K562 treated with DMSO at 1 percent for 12 hours (cell line): ENCODE results near the gene KCNJ10. TPM values are rescaled to one million over a fixed set of nuclear protein-coding genes. Genes with fewer than 3 reads are reported as not detected.

ENCODE experiments used
- total RNA-seq: library from RNA; unstranded; fragments of 300-600 nt; gene quantifications from 2 replicates; pipeline ENCODE4 v1.2.3, GENCODE V29; 2022; ENCODE audit not compliant: insufficient read depth

Gene KCNJ10
- total RNA-seq = not detected in 2 replicates

DNA sequence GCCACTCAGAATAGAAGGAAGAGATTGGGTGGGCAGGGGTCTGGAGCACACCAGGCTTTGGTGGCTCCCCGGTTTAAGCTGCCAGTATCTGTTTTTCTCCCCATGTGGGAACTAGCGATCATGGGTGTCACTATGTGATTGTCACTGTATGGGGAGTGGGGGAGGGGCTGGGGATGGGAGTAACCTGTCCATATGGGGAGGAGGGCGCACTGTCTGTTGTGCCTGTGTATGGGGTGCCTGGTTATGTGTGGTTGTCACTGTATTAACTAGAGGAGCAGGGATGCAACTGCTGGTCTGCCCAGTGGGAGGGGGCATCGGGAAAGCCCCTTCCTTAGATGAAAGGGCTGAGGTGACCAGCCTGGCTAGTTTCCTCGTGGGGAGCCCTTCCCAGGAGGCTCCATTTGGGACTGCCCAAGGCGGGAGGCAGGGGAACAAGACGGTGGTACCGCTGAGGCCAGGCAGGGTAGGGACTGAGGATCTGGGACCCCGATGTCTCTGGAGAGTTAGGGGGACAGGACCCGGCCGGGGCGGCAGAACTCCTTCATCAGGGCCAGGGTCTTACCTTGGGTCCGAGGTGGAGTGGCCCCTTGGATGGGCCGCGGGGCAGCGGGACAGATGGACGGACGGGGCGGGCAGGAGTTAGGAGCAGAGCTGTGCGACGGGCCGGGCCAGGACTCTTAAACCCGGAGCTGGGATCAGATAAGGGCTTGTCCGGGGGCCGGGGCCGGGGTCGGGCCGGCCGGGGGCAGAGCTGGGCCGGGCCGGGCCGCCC lies at the start of gene KCNJ10:
Gene KCNJ10 (minus strand): TSS at position 701 of the 772 bp plus-strand sequence. CDS start 27,628 bp downstream, outside the sequence.

DNA sequence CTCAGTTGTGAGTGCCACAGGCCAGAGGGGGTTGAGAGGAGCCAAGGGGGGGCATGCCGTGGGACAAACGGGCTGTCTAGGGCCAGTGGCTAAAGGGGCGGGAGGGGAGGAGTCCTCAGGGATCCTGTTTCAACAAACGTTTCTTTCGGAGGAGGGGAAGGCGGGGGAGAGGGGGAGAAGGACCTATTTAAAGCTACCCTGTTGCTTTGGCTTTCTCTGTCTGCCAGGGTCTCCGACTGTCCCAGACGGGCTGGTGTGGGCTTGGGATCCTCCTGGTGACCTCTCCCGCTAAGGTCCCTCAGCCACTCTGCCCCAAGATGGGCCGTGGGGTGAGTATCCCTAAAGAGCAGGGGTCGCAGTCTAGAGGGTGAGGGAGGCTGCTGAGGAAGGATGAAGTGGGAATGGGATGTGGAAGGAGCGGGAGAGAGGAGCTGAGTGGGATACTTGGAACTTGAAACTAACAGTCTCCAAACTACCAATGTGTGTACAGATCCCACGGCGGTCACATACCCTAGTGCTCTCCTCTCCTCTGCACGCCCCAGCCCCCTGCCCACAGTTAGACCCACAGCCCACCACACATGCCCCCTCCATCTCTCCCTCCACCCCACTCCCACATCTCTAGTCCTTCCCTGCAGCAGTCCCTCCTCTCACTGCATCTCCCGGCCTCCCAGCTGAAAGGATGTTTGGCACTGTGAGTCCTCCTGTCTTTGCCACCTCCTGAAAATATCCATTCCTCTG lies 45.8 kb upstream of the KCNJ10 start, which contains the start of gene ATP1A2:
Gene ATP1A2 (plus strand): TSS at position 215 of the 738 bp plus-strand sequence. CDS start 103 bp downstream, at position 318.

DNA sequence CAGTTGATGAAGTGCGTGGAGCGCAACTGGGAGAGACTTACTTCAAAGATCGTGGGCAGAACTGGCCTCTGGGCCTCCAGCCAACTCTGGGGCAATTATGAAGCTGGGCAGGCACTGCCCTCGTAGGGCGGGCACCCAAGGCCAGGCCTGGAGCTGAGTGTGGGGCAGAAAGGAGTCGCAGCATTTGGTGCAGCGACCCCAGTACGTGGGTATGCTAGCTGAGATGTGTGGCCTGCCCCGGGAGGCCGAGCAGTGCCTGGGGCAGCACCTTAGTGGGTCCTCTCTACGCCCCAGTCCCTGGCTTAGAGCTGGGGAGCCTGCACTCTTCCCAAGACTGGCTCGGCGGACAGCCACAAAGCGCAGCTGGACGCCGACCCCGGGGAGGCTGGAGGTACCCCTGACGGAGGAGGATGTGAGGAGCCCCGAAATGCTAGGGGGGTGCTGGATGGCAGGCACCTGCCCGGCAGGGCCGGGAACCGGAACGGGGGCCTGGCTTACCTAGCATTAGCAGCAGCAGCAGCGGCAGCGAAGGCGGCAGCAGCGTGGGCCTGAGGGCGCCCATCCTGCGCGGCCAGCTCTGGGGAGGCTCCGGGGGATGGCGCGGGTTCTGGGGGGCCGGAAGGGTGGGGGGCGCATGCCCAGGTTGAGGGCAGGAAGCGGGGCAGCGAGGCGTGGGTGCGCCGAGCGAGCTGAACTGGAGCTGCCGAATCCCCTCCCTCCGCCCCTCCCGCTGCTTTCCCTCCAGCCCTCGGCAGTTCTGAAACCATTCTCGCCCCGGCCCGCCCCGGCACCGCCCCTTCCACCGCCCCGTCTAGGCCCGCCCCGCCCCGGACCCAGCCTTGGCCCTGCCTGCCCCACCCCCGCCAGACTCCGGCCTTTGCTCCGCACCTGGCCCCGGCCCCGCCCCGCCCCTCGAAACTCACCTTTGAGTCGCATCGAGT lies 28.2 kb upstream of the KCNJ10 start, which contains the start of gene IGSF8:
Gene IGSF8 (minus strand): TSS at position 709 of the 941 bp plus-strand sequence. CDS start 147 bp downstream, at position 562.

DNA sequence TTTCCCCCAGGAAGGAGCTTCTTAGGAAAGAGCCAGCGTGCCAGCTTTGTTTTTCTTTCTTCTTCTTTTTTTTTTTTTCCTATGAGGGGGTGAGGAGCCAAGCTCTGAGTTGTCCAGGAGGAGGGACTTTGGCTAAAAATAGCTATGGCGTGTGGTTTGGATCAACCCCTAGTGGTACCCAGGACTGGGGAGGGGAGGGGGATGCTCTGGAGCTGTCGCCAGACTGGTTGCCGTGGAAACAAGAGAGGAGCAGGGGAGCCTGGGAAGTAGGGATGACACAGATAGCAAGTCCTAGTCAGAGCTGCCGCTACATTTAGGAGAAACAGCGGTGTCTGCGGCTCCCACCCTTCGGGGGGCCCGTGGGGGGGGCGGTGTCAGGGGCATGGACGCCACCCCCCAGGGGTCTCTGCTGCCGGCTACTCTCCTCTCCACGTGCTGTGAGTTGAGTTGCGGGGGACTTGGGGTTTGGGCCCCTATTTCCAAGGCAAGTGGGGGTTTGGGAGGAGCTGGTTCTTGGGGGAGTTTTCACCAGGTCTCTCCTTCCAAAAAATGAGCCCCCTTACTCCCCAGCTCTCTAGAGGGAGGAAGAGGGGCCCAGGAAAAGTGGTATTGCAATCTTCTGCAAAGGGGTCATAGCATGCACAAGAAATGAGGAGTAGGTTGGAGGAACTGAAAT lies 11.4 kb upstream of the KCNJ10 start, which contains the start of gene KCNJ9:
Gene KCNJ9 (plus strand): TSS at position 278 of the 676 bp plus-strand sequence. CDS start 2,493 bp downstream, outside the sequence.

DNA sequence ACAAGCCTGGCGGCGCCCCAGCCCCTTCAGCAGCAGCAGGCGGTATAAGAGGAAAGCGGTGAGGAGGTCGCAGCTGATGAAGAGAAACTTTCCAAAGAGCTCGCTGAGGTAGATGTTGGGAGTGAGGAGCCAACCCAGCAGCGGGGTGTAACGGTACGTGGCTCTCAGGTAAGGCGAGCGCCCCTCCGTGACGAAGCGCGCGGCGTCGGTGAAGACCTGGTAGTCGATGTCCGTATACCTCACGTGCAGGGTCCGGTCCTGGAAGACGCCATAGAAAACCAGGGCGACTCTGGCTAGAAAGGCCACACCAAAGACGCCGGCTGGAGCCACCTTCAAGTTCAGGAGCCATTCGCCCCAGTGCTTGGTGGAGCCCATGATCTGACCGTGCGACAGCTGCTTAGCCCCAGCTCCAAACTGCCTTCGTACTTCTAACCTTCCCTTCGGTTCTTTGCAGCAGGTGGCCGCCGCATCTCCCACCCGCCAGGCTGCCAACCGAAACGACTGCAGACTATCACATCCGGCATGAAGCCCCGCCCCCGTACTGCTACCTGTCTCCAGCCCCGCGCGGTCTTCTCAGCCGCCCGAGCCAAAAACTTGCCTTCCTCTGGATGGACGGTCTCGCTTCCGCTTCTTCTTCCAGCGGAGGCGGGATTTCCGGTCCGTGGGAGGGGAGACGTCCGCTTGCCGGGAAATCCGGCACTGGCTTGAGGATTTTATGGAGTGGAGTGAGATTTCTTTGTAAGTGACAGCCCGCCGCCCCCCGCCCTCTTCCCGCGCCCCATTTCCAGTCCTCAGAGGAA lies 38.4 kb downstream of the KCNJ10 start, which contains the start of gene PIGM:
Gene PIGM (minus strand): TSS at position 626 of the 800 bp plus-strand sequence. CDS start 251 bp downstream, at position 375.

DNA sequence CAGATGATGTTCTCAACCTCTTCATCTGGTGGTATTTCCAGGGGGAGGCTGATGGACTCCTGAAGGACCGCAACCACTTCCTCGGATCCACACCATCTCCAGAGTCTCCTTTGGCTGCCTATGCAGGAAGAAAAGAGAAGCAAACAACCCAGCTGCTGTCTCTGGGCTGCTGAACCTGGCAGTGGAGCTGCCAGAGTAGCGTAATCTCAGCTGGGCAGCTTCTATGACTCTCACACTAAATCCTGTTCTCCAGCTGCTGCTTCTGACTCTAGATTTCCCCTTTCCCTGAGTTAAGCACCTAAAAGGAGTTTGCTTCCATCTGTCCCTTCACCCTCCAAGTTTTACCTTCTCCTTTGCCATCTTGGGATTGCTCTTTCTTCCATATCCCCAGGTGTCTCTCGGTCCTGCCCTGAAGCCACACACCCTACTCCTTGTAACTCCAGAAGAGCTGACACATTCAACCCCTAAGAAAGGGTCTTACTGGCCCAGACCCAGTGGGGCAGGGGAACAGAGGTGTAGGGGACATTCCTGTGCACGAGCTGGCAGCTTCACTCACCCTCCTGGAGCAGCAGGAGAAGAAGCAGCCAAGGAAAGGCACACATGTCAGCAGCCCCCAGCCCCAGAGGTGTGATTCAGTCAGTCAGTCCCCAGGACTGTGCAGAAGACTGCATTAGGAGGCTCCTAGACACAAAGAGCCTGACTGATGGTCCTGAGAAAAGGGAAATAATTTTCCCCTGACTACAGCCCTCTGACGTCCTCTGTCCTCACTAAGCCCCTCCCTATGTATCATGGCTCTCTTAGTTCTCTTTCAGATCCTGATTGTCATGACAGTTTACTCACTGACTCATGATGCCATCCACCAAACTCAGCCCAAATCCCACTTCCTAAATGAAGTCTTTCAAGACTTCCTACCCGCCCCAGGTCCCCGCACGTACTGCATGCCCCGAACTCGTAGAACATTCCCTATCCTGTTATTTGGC lies 116.1 kb downstream of the KCNJ10 start, which contains the start of gene SLAMF9:
Gene SLAMF9 (minus strand): TSS at position 702 of the 980 bp plus-strand sequence. CDS start 100 bp downstream, at position 602.

Other genes starting within 250 kb of the KCNJ10 start
- not detected in 2 replicates for gene SLAMF8, start 243.3 kb downstream of the KCNJ10 start, total RNA-seq
- not detected in 2 replicates for gene VSIG8, start 207.5 kb downstream of the KCNJ10 start, total RNA-seq
- 0.77 TPM in 1 of 2 replicates, not detected in the other for gene CFAP45, start 170.0 kb downstream of the KCNJ10 start, total RNA-seq
- 369 and 386 TPM in 2 replicates for gene TAGLN2, start 144.7 kb downstream of the KCNJ10 start, total RNA-seq
- gene IGSF9, start 124.5 kb downstream of the KCNJ10 start, total RNA-seq = not detected in 2 replicates
- not detected in 2 replicates for gene SLAMF9, start 115.9 kb downstream of the KCNJ10 start, total RNA-seq
- 1.6 and 3.5 TPM in 2 replicates for gene PIGM, start 38.2 kb downstream of the KCNJ10 start, total RNA-seq
- gene KCNJ9, start 11.4 kb upstream of the KCNJ10 start, total RNA-seq = not detected in 2 replicates
- gene IGSF8, start 28.5 kb upstream of the KCNJ10 start, total RNA-seq = 20.7 and 21.0 TPM in 2 replicates
- not detected in 2 replicates for gene ATP1A2, start 45.6 kb upstream of the KCNJ10 start, total RNA-seq
- not detected in 2 replicates for gene ATP1A4, start 81.4 kb upstream of the KCNJ10 start, total RNA-seq
- gene CASQ1, start 120.4 kb upstream of the KCNJ10 start, total RNA-seq = 0.46 and 0.50 TPM in 2 replicates
- gene PEA15, start 135.2 kb upstream of the KCNJ10 start, total RNA-seq = 38.5 and 63.8 TPM in 2 replicates
- 43.0 and 102 TPM in 2 replicates for gene DCAF8, start 192.4 kb upstream of the KCNJ10 start, total RNA-seq
- 23.4 and 40.9 TPM in 2 replicates for gene PEX19, start 215.0 kb upstream of the KCNJ10 start, total RNA-seq